Adrenal gland (tissue), 12 donors: ENCODE measurements around the gene TMEM161A. TPM values are rescaled to one million over a fixed set of nuclear protein-coding genes. Genes with fewer than 3 reads are reported as not detected.
A peak's percentile ranks its signal among the peaks of the same experiment; 100 is the strongest.

Experiments used
- DNase-seq, 7 donors: peaks; one replicate each; pipeline ENCODE4 v3.0.0-alpha.2; 2019 to 2020
- H3K27ac ChIP-seq, 5 donors: fragments of 200-600 bp; sonication (generic) in 4 of 5; 1 replicate in 3 of 5; 2 replicates in 2 of 5; pipeline versions ENCODE4 v1.5.1 to v1.8.0; 2016 to 2020; ENCODE audit warnings: mild to moderate bottlenecking in 1 of 5
- H3K27me3 ChIP-seq: fragments of 200-600 bp; 2 replicates; pipeline ENCODE4 v1.8.0; 2021
- H3K36me3 ChIP-seq, 2 donors: fragments of 200-600 bp; replicated peaks in 1 of 2; 1 replicate in 1 of 2; 2 replicates in 1 of 2; pipeline versions ENCODE4 v1.5.1 to v1.8.0; 2018 to 2022
- H3K4me1 ChIP-seq, 2 donors: fragments of 200-600 bp; replicated peaks in 1 of 2; 1 replicate in 1 of 2; 2 replicates in 1 of 2; pipeline versions ENCODE4 v1.5.1 to v1.8.0; 2018 to 2021
- H3K4me3 ChIP-seq, 4 donors: fragments of 200-600 bp; sonication (generic) in 3 of 4; one replicate each; pipeline ENCODE4 v1.5.1; 2016 to 2018
- H3K9me3 ChIP-seq, 3 donors: fragments of 200-600 bp; sonication (generic) in 1 of 3; replicated peaks in 1 of 3; 1 replicate in 2 of 3; 2 replicates in 1 of 3; pipeline versions ENCODE4 v1.5.1 to v1.8.0; 2016 to 2021
- POLR2A ChIP-seq, 2 donors: fragments of 450-650 bp; IDR thresholded peaks; one replicate each; pipeline ENCODE4 v1.6.1; 2017; ENCODE audit warnings: antibody characterized with exemption in 2 of 2, mild to moderate bottlenecking in 2 of 2, moderate library complexity in 1 of 2
- WGBS, 4 donors: extraction: QIAGEN DNeasy Blood & Tissue Kit in 2 of 4; methylation state at CpG; one replicate each; pipeline versions ENCODE4 v1.1.5 to v1.1.7; 2013 to 2017; 5-methylcytosine and 5-hydroxymethylcytosine counted together
- intact Hi-C, 2 donors: fragments of 100-400 bp; cut with DNase I; formaldehyde crosslinking; loops; one replicate each; pipeline versions ENCODE4 v1.14.1 to v1.15.0; 2022 to 2023
- polyA plus RNA-seq, 3 donors: library from polyadenylated mRNA; stranded (reverse); fragments of 200-250 nt in 2 of 3; fragments of 350-450 nt in 1 of 3; fragmentation: Illumina TruSeq in 1 of 3; extraction: RNeasy Lipid Tissue Mini Kit (QIAGEN cat#74804) in 1 of 3; gene quantifications; one replicate each; pipeline ENCODE4 v1.2.3, GENCODE V29; 2013 to 2014
- total RNA-seq, 9 donors: library from RNA; depleted of rRNA in 4 of 9; stranded (reverse); fragments of >200 nt in 4 of 9; fragments of 120-200 nt in 1 of 9; fragmentation: NEBNext Ultra II Directional in 1 of 9; extraction: Animal tissue kit (Norgen Biotek cat#: 25700) in 1 of 9; gene quantifications; one replicate each; pipeline versions ENCODE4 v1.1.0 to v1.2.4, GENCODE V29; 2013 to 2023
- TF ChIP-seq, protein P1 (sequence below), 6 experiments: fragments of 450-650 bp in 4 of 6; fragments of 200-600 bp in 2 of 6; sonication (generic) in 1 of 6; IDR thresholded peaks; 1 replicate in 5 of 6; 2 replicates in 1 of 6; pipeline versions ENCODE4 v1.5.1 to v1.8.0; 2016 to 2021; ENCODE audit warnings: antibody characterized with exemption in 6 of 6, mild to moderate bottlenecking in 2 of 6, moderate library complexity in 1 of 6
- donor health status: healthy with polysubstance abuse.
- donor health status: Bipolar disorder and iron deficiency.
- donor health status: DM: yes; HTN: yes; CAD: no.
- donor health status: DM: no; HTN: no; CAD: no.
- donor health status: DM: no; HTN: no; CAD: no.
- donor health status: DM: yes; HTN: yes; CAD: no.

Gene TMEM161A
- total and polyA plus RNA-seq, 12 donors, result 5.5 to 83.8 (median 41.1) TPM

DNA sequence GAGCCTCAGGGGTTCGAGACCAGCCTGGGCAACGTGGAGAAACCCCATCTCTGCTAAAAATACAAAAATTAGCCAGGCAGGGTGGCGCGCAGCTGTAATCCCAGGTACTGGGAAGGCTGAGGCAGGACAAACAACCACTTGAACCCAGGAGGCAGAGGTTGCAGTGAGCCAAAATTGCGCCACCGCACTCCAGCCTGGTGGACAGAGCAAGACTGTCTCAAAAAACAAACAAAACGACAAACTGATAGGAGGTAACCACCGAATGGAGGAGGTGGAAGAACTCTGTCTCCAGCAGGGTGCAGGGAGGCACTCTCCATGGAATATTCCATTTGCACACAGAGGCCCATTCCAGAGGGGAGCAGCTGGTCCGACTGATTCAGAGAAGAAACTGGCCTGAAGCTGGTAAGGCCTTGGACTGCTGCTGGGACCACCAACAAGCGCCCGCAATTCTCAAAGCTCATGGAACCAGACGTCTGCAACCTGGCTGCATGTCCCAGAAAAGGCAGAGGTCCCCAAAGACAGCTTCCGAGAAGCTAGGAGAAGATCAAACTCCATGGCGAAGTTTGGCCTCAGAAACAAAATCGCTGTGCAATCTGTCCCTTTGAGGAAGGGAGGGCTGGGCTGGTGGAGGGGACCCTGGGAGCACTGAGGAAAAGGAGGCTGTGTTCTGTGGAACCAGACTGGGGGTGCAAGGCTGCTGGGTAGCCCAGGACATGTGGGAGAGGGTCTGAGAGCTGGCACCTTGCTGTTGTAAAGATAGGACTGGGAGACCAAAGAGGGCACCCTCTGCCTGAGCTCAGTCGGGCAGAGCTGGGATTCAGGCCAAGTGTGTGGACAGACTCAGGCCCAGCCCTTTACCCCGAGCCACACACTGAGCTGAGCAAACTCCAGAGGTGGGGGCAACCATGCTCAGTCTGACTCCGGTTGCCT is 39.3 kb downstream of the TMEM161A start:
- no peaks in the 10 kb centered on the region for H3K9me3 ChIP-seq
- H3K27ac ChIP-seq, result no peak overlapping the region
- H3K27me3 ChIP-seq, result no peaks in the 10 kb centered on the region
- H3K4me3 ChIP-seq, result no peak overlapping the region
- no peaks in the 10 kb centered on the region for H3K4me1 ChIP-seq
- WGBS, 4 donors, result 86 to 88% (median 87%) methylated on average over 15 to 18 of the region's 18 CpGs
- no peaks in the 10 kb centered on the region for H3K36me3 ChIP-seq
- intact Hi-C loops, result no loop called here
- TF ChIP-seq POLR2A (IDR thresholded peaks at IDR 0.05), result no peak
- TF ChIP-seq, protein P1, sequence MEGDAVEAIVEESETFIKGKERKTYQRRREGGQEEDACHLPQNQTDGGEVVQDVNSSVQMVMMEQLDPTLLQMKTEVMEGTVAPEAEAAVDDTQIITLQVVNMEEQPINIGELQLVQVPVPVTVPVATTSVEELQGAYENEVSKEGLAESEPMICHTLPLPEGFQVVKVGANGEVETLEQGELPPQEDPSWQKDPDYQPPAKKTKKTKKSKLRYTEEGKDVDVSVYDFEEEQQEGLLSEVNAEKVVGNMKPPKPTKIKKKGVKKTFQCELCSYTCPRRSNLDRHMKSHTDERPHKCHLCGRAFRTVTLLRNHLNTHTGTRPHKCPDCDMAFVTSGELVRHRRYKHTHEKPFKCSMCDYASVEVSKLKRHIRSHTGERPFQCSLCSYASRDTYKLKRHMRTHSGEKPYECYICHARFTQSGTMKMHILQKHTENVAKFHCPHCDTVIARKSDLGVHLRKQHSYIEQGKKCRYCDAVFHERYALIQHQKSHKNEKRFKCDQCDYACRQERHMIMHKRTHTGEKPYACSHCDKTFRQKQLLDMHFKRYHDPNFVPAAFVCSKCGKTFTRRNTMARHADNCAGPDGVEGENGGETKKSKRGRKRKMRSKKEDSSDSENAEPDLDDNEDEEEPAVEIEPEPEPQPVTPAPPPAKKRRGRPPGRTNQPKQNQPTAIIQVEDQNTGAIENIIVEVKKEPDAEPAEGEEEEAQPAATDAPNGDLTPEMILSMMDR (IDR thresholded peaks at IDR 0.05), result no peak
- peak in 3 of 7 donors; percentile 34 to 50 (median 35) for DNase-seq

DNA sequence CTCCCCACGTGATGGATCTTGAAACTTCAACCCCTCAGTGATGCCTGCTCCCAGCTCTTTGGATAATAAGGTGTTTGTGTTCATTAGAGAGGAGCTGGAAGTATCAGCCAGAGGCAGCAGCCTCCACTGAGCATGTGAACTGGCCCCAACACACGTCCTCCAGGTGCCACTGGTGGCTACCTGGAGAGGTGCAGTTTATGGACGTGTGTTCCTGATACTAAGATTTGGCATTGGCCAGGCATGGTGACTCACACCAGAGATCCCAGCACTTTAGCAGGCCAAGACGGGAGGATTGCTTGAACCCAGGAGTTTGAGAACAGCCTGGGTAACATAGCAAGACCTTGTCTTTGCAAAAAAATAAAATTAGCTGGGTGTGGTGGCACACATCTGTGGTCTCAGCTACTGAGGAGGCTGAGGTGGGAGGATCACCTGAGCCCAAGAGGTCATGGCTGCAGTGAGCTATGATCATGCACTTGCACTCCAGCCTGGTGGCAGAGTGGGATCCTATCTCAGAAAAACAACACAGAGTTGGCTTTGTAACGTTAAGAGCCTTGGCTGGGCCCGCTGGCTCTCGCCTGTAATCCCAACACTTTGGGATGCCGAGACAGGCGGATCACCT is 40.1 kb downstream of the TMEM161A start:
- intact Hi-C loops, result no loop called here
- no peak for TF ChIP-seq POLR2A (IDR thresholded peaks at IDR 0.05)
- TF ChIP-seq, protein P1 (IDR thresholded peaks at IDR 0.05), result no peak
- H3K9me3 ChIP-seq, result no peaks in the 10 kb centered on the region
- WGBS, 4 donors, result 82 to 85% (median 83%) methylated on average over 8 to 9 of the region's 9 CpGs
- H3K4me3 ChIP-seq, result no peak overlapping the region
- no peaks in the 10 kb centered on the region for H3K27me3 ChIP-seq
- DNase-seq, result no peak
- no peak overlapping the region for H3K27ac ChIP-seq
- no peaks in the 10 kb centered on the region for H3K36me3 ChIP-seq
- H3K4me1 ChIP-seq, result no peaks in the 10 kb centered on the region

DNA sequence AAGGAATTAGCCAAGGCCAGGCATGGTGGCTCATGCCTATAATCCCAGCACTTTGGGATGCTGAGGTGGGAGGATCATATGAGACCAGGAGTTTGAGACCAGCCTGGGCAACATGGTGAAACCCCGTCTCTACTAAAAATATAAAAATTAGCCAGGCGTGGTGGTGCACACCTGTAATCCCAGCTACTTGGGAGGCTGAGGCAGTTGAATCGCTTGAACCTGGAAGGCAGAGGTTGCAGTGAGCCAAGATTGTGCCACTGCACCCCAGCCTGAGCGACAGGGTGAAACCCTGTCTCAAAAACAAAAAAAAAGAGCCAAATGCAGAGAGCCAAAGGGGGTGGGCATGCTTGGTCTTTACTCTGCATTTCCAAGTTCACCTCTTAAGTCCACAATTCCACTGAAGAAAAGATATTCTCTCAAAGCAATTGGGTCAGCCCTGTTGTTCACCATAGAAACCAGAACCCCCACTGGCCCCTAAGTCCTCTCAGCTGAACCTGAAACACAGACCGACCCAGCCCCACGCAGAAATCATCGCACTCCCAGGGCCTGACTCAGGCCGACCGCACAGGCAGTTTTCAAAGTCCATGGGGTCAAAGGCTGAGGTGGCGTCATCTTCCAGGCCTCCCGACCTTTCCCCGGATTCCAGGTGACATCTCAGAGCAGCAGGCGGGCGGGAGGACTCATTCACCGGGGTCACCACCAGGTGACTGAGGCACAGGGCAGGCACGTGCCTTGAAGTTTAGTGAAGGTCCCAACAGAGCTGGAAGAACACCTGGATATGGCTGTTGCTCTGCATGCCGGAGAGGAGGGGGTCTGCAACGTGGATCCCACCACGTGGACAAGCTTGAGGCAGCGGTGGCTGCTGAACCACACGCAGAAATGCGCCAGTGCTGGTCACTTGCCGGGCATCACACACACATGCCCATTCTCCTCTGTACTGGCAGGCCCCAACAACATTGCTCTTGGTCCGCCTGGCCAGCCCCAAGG is 41.3 kb downstream of the TMEM161A start:
- DNase-seq, result no peak
- no peak overlapping the region for H3K27ac ChIP-seq
- H3K27me3 ChIP-seq, result no peaks in the 10 kb centered on the region
- H3K36me3 ChIP-seq, result no peaks in the 10 kb centered on the region
- no peaks in the 10 kb centered on the region for H3K4me1 ChIP-seq
- H3K4me3 ChIP-seq, result no peak overlapping the region
- TF ChIP-seq POLR2A (IDR thresholded peaks at IDR 0.05), result no peak
- TF ChIP-seq, protein P1 (IDR thresholded peaks at IDR 0.05), result no peak
- no peaks in the 10 kb centered on the region for H3K9me3 ChIP-seq
- WGBS, 4 donors, result 92 to 97% (median 94%) methylated on average over 7 to 24 of the region's 24 CpGs
- intact Hi-C loops, result no loop called here
